ENCODE data around the gene KCNN3. TPM values are rescaled to one million over a fixed set of nuclear protein-coding genes. Genes with fewer than 3 reads are reported as not detected.

KCNN3 gene
- total and polyA plus RNA-seq, 2 of the 8 experiments (the other 6 are each of a cell fraction or from before 2014, with no cell fraction given), result 2.8 to 3.7 TPM

GRCh38 chr1:154777154-154777553 is 92.9 kb downstream of the KCNN3 start (continued):
- no peak for TF ChIP-seq CHD7 (IDR thresholded peaks at IDR 0.05; ENCODE audit: insufficient replicate concordance, low read length)
- no peak for TF ChIP-seq ATF2 (IDR thresholded peaks at IDR 0.05; ENCODE audit: low read length)
- TF ChIP-seq SP2 (IDR thresholded peaks at IDR 0.05; ENCODE audit: low read length), result no peak
- no peak for TF ChIP-seq RAD21 (IDR thresholded peaks at IDR 0.05 in 1 of 2, conservative IDR thresholded peaks at IDR 0.05 in 1 of 2; ENCODE audit: low read depth in 2 of 2, low read length in 2 of 2)
- TF ChIP-seq SIN3A (conservative IDR thresholded peaks at IDR 0.05 in 1 of 2, IDR thresholded peaks at IDR 0.05 in 1 of 2; ENCODE audit: low read depth in 1 of 2, low read length in 2 of 2), result no peak
